WTC11 (cell line): Measurements from ENCODE around the gene ADK. TPM values are rescaled to one million over a fixed set of nuclear protein-coding genes. Genes with fewer than 3 reads are reported as not detected.

Experiments
- ATAC-seq: fragments of 200-7000 bp; cut with Tn5 transposase; 2 replicates; pipeline ENCODE4 v1.10.0; 2021; ENCODE audit warnings: mild to moderate bottlenecking, moderate library complexity
- CTCF ChIA-PET: fragments of 300-600 bp; sonication (Branson Sonifier 250); formaldehyde crosslinking; loops from one replicate; lab custom pipeline; 2021; ENCODE audit warnings: antibody characterized with exemption; lab: Charles Lee
- POLR2A ChIA-PET: fragments of 350-600 bp; sonication (Branson Sonifier 250); formaldehyde crosslinking; loops from one replicate; lab custom pipeline; 2021; ENCODE audit warnings: antibody characterized with exemption; lab: Charles Lee
- DNase-seq: peaks from one replicate; pipeline ENCODE4 v3.0.0; 2021; ENCODE audit warnings: low spot score
- H3K27ac Mint-ChIP-seq: 2 replicates; pipeline ENCODE4 v1.8.0; 2021; ENCODE audit warnings: mixed read lengths
- H3K27me3 Mint-ChIP-seq: 2 replicates; pipeline ENCODE4 v1.8.0; 2021; ENCODE audit warnings: low read depth, mild to moderate bottlenecking, moderate library complexity, mixed read lengths
- H3K36me3 Mint-ChIP-seq: 2 replicates; pipeline ENCODE4 v1.8.0; 2021; ENCODE audit warnings: mixed read lengths
- H3K4me1 Mint-ChIP-seq: 2 replicates; pipeline ENCODE4 v1.8.0; 2022; ENCODE audit warnings: mixed read lengths
- H3K4me3 Mint-ChIP-seq: 2 replicates; pipeline ENCODE4 v1.8.0; 2021; ENCODE audit warnings: mild to moderate bottlenecking, moderate library complexity, mixed read lengths
- H3K9me3 Mint-ChIP-seq: 2 replicates; pipeline ENCODE4 v1.8.0; 2021; ENCODE audit warnings: mixed read lengths
- CBFB ChIP-seq: sonication (generic); formaldehyde crosslinking; IDR thresholded peaks from 2 replicates; pipeline ENCODE4 v1.8.1; 2022; ENCODE audit warnings: mild to moderate bottlenecking, low read depth, missing genetic modification reagents
- E2F5 ChIP-seq: sonication (generic); formaldehyde crosslinking; IDR thresholded peaks from 2 replicates; pipeline ENCODE4 v1.8.1; 2022; ENCODE audit warnings: mild to moderate bottlenecking, moderate library complexity, missing genetic modification reagents
- FOXK1 ChIP-seq: sonication (generic); formaldehyde crosslinking; IDR thresholded peaks from 2 replicates; pipeline ENCODE4 v1.8.0; 2022; ENCODE audit warnings: mild to moderate bottlenecking, moderate library complexity, missing genetic modification reagents
- HMGA2 ChIP-seq: fragments of 250-450 bp; sonication (Bioruptor Pico); IDR thresholded peaks from 2 replicates; pipeline ENCODE4 v1.4.0; 2021; ENCODE audit warnings: mild to moderate bottlenecking, moderate library complexity
- MLX ChIP-seq: sonication (generic); formaldehyde crosslinking; IDR thresholded peaks from 2 replicates; pipeline ENCODE4 v1.8.1; 2023; ENCODE audit warnings: mild to moderate bottlenecking, missing genetic modification reagents, moderate library complexity
- NFE2L1 ChIP-seq: sonication (generic); formaldehyde crosslinking; IDR thresholded peaks from 2 replicates; pipeline ENCODE4 v1.8.1; 2023; ENCODE audit warnings: missing genetic modification reagents
- RELA ChIP-seq: sonication (generic); formaldehyde crosslinking; IDR thresholded peaks from 2 replicates; pipeline ENCODE4 v1.8.1; 2022; ENCODE audit warnings: missing genetic modification reagents, mild to moderate bottlenecking, borderline replicate concordance
- TCF7 ChIP-seq: sonication (generic); formaldehyde crosslinking; IDR thresholded peaks from 2 replicates; pipeline ENCODE4 v1.8.0; 2022; ENCODE audit warnings: mild to moderate bottlenecking, low read depth, missing genetic modification reagents, moderate library complexity
- TEAD1 ChIP-seq: sonication (generic); formaldehyde crosslinking; IDR thresholded peaks from 2 replicates; pipeline ENCODE4 v1.8.0; 2022; ENCODE audit warnings: mild to moderate bottlenecking, missing genetic modification reagents
- TEAD4 ChIP-seq: sonication (generic); formaldehyde crosslinking; IDR thresholded peaks from 2 replicates; pipeline ENCODE4 v1.8.0; 2022; ENCODE audit warnings: mild to moderate bottlenecking, missing genetic modification reagents
- ZBTB21 ChIP-seq: sonication (generic); formaldehyde crosslinking; IDR thresholded peaks from 2 replicates; pipeline ENCODE4 v1.8.1; 2023; ENCODE audit warnings: mild to moderate bottlenecking, missing genetic modification reagents, borderline replicate concordance
- ZBTB43 ChIP-seq: sonication (generic); formaldehyde crosslinking; IDR thresholded peaks from 2 replicates; pipeline ENCODE4 v1.8.1; 2023; ENCODE audit warnings: mild to moderate bottlenecking, missing genetic modification reagents
- ZMAT4 ChIP-seq: fragments of 250-450 bp; sonication (Bioruptor Pico); IDR thresholded peaks from 2 replicates; pipeline ENCODE4 v1.9.0; 2021; ENCODE audit warnings: mild to moderate bottlenecking
- ZNF263 ChIP-seq: sonication (generic); formaldehyde crosslinking; IDR thresholded peaks from 2 replicates; pipeline ENCODE4 v1.8.1; 2022; ENCODE audit warnings: low read depth, mild to moderate bottlenecking, moderate library complexity, missing genetic modification reagents
- ZNF281 ChIP-seq: sonication (generic); formaldehyde crosslinking; IDR thresholded peaks from 2 replicates; pipeline ENCODE4 v1.8.0; 2023; ENCODE audit warnings: mild to moderate bottlenecking, missing genetic modification reagents
- total RNA-seq: library from RNA; stranded (reverse); gene quantifications from 3 replicates; pipeline ENCODE4 v1.2.3, GENCODE V29; 2021
- TF ChIP-seq, protein P1 (sequence below): sonication (generic); formaldehyde crosslinking; IDR thresholded peaks from 2 replicates; pipeline ENCODE4 v1.8.0; 2022; ENCODE audit warnings: missing genetic modification reagents
- TF ChIP-seq, protein P2 (sequence below): sonication (generic); formaldehyde crosslinking; IDR thresholded peaks from 2 replicates; pipeline ENCODE4 v1.8.1; 2023; ENCODE audit warnings: mild to moderate bottlenecking, missing genetic modification reagents, moderate library complexity

Gene ADK
- total RNA-seq, 1 experiment from 2014 or later, result 32.7 TPM

DNA sequence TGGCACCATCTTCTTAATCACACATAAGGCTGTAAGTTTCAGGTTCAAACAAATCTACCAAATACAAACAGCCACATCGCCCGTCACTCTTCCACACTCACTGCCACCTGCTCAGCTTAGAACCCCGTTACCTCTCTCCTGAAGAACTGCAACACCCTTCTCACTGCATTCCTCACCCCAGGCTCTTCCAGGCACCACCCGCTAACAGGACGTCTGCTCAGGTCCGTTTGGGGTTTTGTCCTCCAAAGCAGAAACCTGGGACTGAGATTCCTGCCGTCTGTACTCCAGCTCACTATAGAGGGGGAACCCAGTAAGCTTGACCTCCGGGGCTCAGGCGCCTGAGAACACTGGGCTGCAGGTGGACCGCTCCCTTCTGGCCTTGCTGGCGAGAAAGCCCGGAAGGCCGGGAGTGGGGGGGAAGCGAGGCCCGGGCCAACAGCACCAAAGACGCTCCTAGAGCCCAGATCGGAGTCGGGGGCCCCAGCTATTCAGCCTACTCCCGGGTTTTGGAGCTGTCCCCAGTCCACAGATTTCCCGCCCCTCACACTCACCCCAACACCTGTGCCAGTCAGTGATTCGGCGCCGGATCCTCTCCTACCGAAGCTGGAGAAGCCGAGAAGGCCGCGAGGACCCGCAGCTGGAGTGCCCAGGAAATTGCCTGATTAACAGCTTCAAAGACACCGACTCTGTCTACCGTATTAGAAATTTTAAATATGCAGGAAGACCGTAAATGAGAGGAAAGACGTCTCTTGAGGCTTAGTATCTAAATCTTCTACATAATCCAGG, 624 bp upstream of the ADK start, which contains the start of gene AP3M1 (continued):
- TF ChIP-seq, protein P1, sequence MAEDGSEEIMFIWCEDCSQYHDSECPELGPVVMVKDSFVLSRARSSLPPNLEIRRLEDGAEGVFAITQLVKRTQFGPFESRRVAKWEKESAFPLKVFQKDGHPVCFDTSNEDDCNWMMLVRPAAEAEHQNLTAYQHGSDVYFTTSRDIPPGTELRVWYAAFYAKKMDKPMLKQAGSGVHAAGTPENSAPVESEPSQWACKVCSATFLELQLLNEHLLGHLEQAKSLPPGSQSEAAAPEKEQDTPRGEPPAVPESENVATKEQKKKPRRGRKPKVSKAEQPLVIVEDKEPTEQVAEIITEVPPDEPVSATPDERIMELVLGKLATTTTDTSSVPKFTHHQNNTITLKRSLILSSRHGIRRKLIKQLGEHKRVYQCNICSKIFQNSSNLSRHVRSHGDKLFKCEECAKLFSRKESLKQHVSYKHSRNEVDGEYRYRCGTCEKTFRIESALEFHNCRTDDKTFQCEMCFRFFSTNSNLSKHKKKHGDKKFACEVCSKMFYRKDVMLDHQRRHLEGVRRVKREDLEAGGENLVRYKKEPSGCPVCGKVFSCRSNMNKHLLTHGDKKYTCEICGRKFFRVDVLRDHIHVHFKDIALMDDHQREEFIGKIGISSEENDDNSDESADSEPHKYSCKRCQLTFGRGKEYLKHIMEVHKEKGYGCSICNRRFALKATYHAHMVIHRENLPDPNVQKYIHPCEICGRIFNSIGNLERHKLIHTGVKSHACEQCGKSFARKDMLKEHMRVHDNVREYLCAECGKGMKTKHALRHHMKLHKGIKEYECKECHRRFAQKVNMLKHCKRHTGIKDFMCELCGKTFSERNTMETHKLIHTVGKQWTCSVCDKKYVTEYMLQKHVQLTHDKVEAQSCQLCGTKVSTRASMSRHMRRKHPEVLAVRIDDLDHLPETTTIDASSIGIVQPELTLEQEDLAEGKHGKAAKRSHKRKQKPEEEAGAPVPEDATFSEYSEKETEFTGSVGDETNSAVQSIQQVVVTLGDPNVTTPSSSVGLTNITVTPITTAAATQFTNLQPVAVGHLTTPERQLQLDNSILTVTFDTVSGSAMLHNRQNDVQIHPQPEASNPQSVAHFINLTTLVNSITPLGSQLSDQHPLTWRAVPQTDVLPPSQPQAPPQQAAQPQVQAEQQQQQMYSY (CRISPR knock-in tag), result peak; percentile 96
- TF ChIP-seq CBFB, result no peak
- TF ChIP-seq ZBTB43 (CRISPR knock-in tag), result 0 out of 2 replicates have a peak, but pooled peaks have one; percentile 65
- TF ChIP-seq E2F5, result 0 out of 2 replicates have a peak, but pooled peaks have one; percentile 25
- TF ChIP-seq TCF7, result no peak
- peak; percentile 20; the same call in 1 of the 2 replicates for TF ChIP-seq NFE2L1 (CRISPR knock-in tag)
- TF ChIP-seq FOXK1 (CRISPR knock-in tag), result no peak
- no peak for TF ChIP-seq RELA (CRISPR knock-in tag)

DNA sequence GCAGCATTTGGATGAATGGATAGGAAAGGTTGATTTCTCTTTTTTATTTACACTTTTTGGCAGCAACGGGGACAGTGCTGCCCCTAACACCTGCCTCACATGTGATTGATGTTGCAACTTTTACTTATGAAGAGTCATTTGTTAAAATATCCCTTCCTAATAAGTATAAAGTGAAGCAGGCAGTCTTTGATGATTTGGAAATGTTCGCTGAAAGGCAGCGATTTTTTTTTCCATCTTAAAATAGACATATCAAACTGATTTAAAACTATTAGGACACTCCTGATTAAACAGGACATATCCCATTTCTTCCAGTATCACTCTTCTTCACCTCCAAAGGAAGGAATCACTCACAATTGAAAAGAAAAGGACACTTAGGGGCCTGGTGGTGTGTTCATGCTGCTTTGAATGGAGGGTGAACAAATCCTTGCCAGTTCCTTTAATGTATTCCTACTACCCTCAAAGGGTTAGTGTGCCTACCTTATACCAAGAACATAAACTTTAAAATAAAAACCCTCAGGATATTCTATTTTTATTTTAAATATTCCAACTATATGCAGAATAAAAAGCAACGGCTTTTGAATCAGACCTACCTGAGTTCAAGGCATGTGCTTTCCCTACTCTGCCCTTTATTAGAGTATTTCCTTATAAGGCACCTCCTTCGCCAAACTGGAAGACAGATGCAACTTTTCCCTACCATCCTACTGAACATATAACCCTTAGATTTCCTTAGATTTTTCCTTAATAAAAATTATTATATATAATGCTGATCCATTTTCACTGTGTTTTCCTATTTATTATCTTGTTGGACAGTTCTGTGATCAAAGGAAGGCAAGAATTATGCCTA, 1.1 kb downstream of the ADK start:
- H3K36me3 Mint-ChIP-seq, result no peaks in the 10 kb centered on the region
- H3K4me1 Mint-ChIP-seq, result peaks cover 14% of the 10 kb centered on the region
- no peak for DNase-seq
- TF ChIP-seq MLX (CRISPR knock-in tag), result no peak
- TF ChIP-seq TEAD4, result no peak
- no peak for TF ChIP-seq FOXK1 (CRISPR knock-in tag)
- no peak for TF ChIP-seq TEAD1 (CRISPR knock-in tag)
- TF ChIP-seq, all 79 proteins: peak for 0
- H3K4me3 Mint-ChIP-seq, result no peak overlapping the region; the same call in 1 of the 2 replicates
- H3K9me3 Mint-ChIP-seq, result no peaks in the 10 kb centered on the region
- POLR2A ChIA-PET, result interaction anchor here (1.0 to 2.6 kb wide), 3 partner anchors 8 to 24 kb away, joined by 3 to 16 read pairs (median 4); no protein-coding TSS in a partner anchor
- H3K27me3 Mint-ChIP-seq, result no peaks in the 10 kb centered on the region
- H3K27ac Mint-ChIP-seq, result peak overlapping the region; percentile 72; the same call in 1 of the 2 replicates
- no peak for ATAC-seq
- CTCF ChIA-PET, result interaction anchor here (0.6 to 1.2 kb wide), 3 partner anchors 54 to 791 kb away, joined by 3 to 4 read pairs (median 4); no protein-coding TSS in a partner anchor

DNA sequence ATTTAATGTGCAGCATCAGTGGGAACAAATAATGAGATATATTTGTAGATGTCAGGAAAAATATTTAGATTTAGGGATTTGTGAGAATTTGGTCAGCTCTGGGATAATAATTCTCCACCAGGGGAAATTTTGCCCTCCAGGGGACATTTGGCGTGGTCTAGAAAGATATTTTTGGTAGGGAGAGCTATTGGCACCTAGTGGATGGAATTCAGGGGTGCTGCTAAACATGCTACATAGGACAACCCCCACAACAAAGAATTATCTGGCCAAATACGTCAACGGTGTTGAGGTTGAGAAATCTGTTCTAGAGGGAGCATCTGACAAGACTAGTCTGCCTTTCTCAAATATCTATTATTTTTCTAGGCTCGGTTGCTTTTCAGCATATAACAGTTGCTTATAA, 2.1 kb downstream of the ADK start:
- ATAC-seq (no peak), DNase-seq (no peak)
- H3K4me1 Mint-ChIP-seq, result peaks cover 14% of the 10 kb centered on the region
- H3K27ac Mint-ChIP-seq, result no peak overlapping the region
- no peaks in the 10 kb centered on the region for H3K27me3 Mint-ChIP-seq
- ChIA-PET POLR2A (interaction anchor here (0.5 kb wide), 1 partner anchor 514 kb away, joined by 3 read pairs; no protein-coding TSS in a partner anchor), CTCF (interaction anchor here (0.5 to 1.4 kb wide), 4 partner anchors 13 to 790 kb away, joined by 3 to 4 read pairs (median 3); no protein-coding TSS in a partner anchor)
- H3K4me3 Mint-ChIP-seq, result no peak overlapping the region; the same call in 1 of the 2 replicates
- H3K9me3 Mint-ChIP-seq, result no peaks in the 10 kb centered on the region
- no peaks in the 10 kb centered on the region for H3K36me3 Mint-ChIP-seq
- TF ChIP-seq, protein P2, sequence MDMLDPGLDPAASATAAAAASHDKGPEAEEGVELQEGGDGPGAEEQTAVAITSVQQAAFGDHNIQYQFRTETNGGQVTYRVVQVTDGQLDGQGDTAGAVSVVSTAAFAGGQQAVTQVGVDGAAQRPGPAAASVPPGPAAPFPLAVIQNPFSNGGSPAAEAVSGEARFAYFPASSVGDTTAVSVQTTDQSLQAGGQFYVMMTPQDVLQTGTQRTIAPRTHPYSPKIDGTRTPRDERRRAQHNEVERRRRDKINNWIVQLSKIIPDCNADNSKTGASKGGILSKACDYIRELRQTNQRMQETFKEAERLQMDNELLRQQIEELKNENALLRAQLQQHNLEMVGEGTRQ (CRISPR knock-in tag), result no peak
- TF ChIP-seq ZBTB21 (CRISPR knock-in tag) (no peak), ZNF281 (CRISPR knock-in tag) (no peak), ZMAT4 (CRISPR knock-in tag) (no peak), NFE2L1 (CRISPR knock-in tag) (no peak), ZNF263 (CRISPR knock-in tag) (no peak), FOXK1 (CRISPR knock-in tag) (no peak), HMGA2 (CRISPR knock-in tag) (no peak)
